Measurements from ENCODE around the gene MRPL52.

- no peak for TF ChIP-seq POLR2AphosphoS5 (IDR thresholded peaks at IDR 0.05; ENCODE audit: low read depth, low read length)
- TF ChIP-seq SIN3A (IDR thresholded peaks at IDR 0.05; ENCODE audit: borderline replicate concordance, insufficient read depth, low read depth, low read length) = no peak
- TF ChIP-seq, protein P1, sequence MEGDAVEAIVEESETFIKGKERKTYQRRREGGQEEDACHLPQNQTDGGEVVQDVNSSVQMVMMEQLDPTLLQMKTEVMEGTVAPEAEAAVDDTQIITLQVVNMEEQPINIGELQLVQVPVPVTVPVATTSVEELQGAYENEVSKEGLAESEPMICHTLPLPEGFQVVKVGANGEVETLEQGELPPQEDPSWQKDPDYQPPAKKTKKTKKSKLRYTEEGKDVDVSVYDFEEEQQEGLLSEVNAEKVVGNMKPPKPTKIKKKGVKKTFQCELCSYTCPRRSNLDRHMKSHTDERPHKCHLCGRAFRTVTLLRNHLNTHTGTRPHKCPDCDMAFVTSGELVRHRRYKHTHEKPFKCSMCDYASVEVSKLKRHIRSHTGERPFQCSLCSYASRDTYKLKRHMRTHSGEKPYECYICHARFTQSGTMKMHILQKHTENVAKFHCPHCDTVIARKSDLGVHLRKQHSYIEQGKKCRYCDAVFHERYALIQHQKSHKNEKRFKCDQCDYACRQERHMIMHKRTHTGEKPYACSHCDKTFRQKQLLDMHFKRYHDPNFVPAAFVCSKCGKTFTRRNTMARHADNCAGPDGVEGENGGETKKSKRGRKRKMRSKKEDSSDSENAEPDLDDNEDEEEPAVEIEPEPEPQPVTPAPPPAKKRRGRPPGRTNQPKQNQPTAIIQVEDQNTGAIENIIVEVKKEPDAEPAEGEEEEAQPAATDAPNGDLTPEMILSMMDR (IDR thresholded peaks at IDR 0.05) = no peak
- TF ChIP-seq, protein P2, sequence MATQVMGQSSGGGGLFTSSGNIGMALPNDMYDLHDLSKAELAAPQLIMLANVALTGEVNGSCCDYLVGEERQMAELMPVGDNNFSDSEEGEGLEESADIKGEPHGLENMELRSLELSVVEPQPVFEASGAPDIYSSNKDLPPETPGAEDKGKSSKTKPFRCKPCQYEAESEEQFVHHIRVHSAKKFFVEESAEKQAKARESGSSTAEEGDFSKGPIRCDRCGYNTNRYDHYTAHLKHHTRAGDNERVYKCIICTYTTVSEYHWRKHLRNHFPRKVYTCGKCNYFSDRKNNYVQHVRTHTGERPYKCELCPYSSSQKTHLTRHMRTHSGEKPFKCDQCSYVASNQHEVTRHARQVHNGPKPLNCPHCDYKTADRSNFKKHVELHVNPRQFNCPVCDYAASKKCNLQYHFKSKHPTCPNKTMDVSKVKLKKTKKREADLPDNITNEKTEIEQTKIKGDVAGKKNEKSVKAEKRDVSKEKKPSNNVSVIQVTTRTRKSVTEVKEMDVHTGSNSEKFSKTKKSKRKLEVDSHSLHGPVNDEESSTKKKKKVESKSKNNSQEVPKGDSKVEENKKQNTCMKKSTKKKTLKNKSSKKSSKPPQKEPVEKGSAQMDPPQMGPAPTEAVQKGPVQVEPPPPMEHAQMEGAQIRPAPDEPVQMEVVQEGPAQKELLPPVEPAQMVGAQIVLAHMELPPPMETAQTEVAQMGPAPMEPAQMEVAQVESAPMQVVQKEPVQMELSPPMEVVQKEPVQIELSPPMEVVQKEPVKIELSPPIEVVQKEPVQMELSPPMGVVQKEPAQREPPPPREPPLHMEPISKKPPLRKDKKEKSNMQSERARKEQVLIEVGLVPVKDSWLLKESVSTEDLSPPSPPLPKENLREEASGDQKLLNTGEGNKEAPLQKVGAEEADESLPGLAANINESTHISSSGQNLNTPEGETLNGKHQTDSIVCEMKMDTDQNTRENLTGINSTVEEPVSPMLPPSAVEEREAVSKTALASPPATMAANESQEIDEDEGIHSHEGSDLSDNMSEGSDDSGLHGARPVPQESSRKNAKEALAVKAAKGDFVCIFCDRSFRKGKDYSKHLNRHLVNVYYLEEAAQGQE (IDR thresholded peaks at IDR 0.05; ENCODE audit: insufficient read depth in 1 of 2, low read depth in 2 of 2, low read length in 1 of 2) = no peak
- no peak for TF ChIP-seq TCF7L2 (IDR thresholded peaks at IDR 0.05; ENCODE audit: low read depth, low read length)
Measured at GRCh38 chr14:22822016-22822570, 7.6 kb upstream of the MRPL52 start.
